ENCODE results near the gene MIS18A.

MIS18A gene

GRCh38 chr21:32301596-32301995 is 22.7 kb upstream of the MIS18A start:
- H3K9me3 ChIP-seq (replicated peaks in 1 of 2; ENCODE audit: control insufficient read depth in 2 of 2, insufficient read depth in 1 of 2, low read depth in 1 of 2, low read length in 2 of 2), result peaks cover 0 to 4% of the 10 kb centered on the region in 2 donors
- no peak overlapping the region for H3K4me3 ChIP-seq (ENCODE audit: low read length in 2 of 2)
- H2BK12ac ChIP-seq (ENCODE audit: low read length), result no peak overlapping the region
- H4K91ac ChIP-seq (ENCODE audit: low read depth, low read length, poor library complexity), result no peak overlapping the region
- no peak overlapping the region for H3K14ac ChIP-seq (ENCODE audit: low read length)
- DNase-seq (ENCODE audit: low spot score), result no peak
- no CpG with 5 or more reads among the region's 2 CpGs for WGBS, 2 donors (ENCODE audit: extremely low coverage in 2 of 2, insufficient read length in 2 of 2, insufficient replicate concordance in 1 of 2)
- H3K4ac ChIP-seq (ENCODE audit: low read length), result no peak overlapping the region
- no peak overlapping the region for H2AFZ ChIP-seq (ENCODE audit: low read length)
- no peak overlapping the region for H2BK5ac ChIP-seq (ENCODE audit: low read length)
- no peaks in the 10 kb centered on the region for H3K27me3 ChIP-seq (ENCODE audit: control insufficient read depth in 3 of 3, insufficient read depth in 3 of 3, low read depth in 1 of 3, low read length in 3 of 3)
- H2BK120ac ChIP-seq (ENCODE audit: low read depth, low read length), result no peak overlapping the region
- no peak overlapping the region for H2BK15ac ChIP-seq (ENCODE audit: low read length)
- no peak overlapping the region for H2AK5ac ChIP-seq (ENCODE audit: low read depth, low read length)
- H3K9ac ChIP-seq (ENCODE audit: low read depth, low read length, poor library complexity), result no peak overlapping the region
- H3K36me3 ChIP-seq (replicated peaks in 1 of 2; ENCODE audit: control insufficient read depth in 2 of 2, insufficient read depth in 2 of 2, low read length in 2 of 2), result peaks cover 7 to 19% of the 10 kb centered on the region in 2 donors
- H4K8ac ChIP-seq (ENCODE audit: low read depth, low read length), result no peak overlapping the region
- H3K79me1 ChIP-seq (ENCODE audit: low read depth, low read length), result peaks cover 2% of the 10 kb centered on the region
- H3K27ac ChIP-seq (replicated peaks; ENCODE audit: low read length), result no peak overlapping the region
- H3K23ac ChIP-seq (ENCODE audit: low read depth, low read length, poor library complexity), result no peak overlapping the region
- H3K4me1 ChIP-seq (ENCODE audit: control insufficient read depth in 2 of 2, insufficient read depth in 1 of 2, low read depth in 1 of 2, low read length in 2 of 2), result peaks cover 0 to 3% of the 10 kb centered on the region in 2 donors
- H3K4me2 ChIP-seq (ENCODE audit: insufficient read depth, low read length, poor library complexity, severe bottlenecking), result no peak overlapping the region
- H3K18ac ChIP-seq (ENCODE audit: low read length), result no peak overlapping the region

- Histone ChIP-seq H3K14ac (ENCODE audit: low read length) (no peak overlapping the region), H2AK5ac (ENCODE audit: low read depth, low read length) (no peak overlapping the region), H4K91ac (ENCODE audit: low read depth, low read length, poor library complexity) (no peak overlapping the region), H3K9me3 (replicated peaks in 1 of 2; ENCODE audit: control insufficient read depth in 2 of 2, insufficient read depth in 1 of 2, low read depth in 1 of 2, low read length in 2 of 2) (peaks cover 0 to 4% of the 10 kb centered on the region in 2 donors), H2BK120ac (ENCODE audit: low read depth, low read length) (no peak overlapping the region), H3K36me3 (replicated peaks in 1 of 2; ENCODE audit: control insufficient read depth in 2 of 2, insufficient read depth in 2 of 2, low read length in 2 of 2) (peaks cover 7 to 16% of the 10 kb centered on the region in 2 donors), H3K79me1 (ENCODE audit: low read depth, low read length) (peaks cover 2% of the 10 kb centered on the region), H3K23ac (ENCODE audit: low read depth, low read length, poor library complexity) (peak overlapping the region; percentile 6), H2BK5ac (ENCODE audit: low read length) (no peak overlapping the region), H3K4ac (ENCODE audit: low read length) (no peak overlapping the region), H3K9ac (ENCODE audit: low read depth, low read length, poor library complexity) (peak overlapping the region; percentile 64), H2BK15ac (ENCODE audit: low read length) (no peak overlapping the region), H2BK12ac (ENCODE audit: low read length) (no peak overlapping the region), H3K4me2 (ENCODE audit: insufficient read depth, low read length, poor library complexity, severe bottlenecking) (no peak overlapping the region), H4K8ac (ENCODE audit: low read depth, low read length) (peak overlapping the region; percentile 43), H3K18ac (ENCODE audit: low read length) (no peak overlapping the region), H3K4me1 (ENCODE audit: control insufficient read depth in 2 of 2, insufficient read depth in 1 of 2, low read depth in 1 of 2, low read length in 2 of 2) (no peaks in the 10 kb centered on the region), H3K4me3 (ENCODE audit: low read length in 2 of 2) (peak overlapping the region in 1 of 2 donors; percentile 32), H3K27me3 (ENCODE audit: control insufficient read depth in 3 of 3, insufficient read depth in 3 of 3, low read depth in 1 of 3, low read length in 3 of 3) (no peaks in the 10 kb centered on the region), H2AFZ (ENCODE audit: low read length) (no peak overlapping the region), H3K27ac (replicated peaks; ENCODE audit: low read length) (no peak overlapping the region)
- no CpG with 5 or more reads among the region's 41 CpGs for WGBS, 2 donors (ENCODE audit: extremely low coverage in 2 of 2, insufficient read length in 2 of 2, insufficient replicate concordance in 1 of 2)
- DNase-seq (ENCODE audit: low spot score), result no peak
These were observed 21.4 kb upstream of the MIS18A start for GRCh38 chr21:32300117-32300681.

- Histone ChIP-seq H2BK12ac (ENCODE audit: low read length) (no peak overlapping the region), H3K4me3 (ENCODE audit: low read length in 2 of 2) (no peak overlapping the region), H2BK5ac (ENCODE audit: low read length) (no peak overlapping the region), H3K4ac (ENCODE audit: low read length) (no peak overlapping the region), H3K27ac (replicated peaks; ENCODE audit: low read length) (no peak overlapping the region), H4K8ac (ENCODE audit: low read depth, low read length) (no peak overlapping the region), H3K4me1 (ENCODE audit: control insufficient read depth in 2 of 2, insufficient read depth in 1 of 2, low read depth in 1 of 2, low read length in 2 of 2) (no peaks in the 10 kb centered on the region), H3K36me3 (replicated peaks in 1 of 2; ENCODE audit: control insufficient read depth in 2 of 2, insufficient read depth in 2 of 2, low read length in 2 of 2) (peaks cover 7 to 16% of the 10 kb centered on the region in 2 donors), H3K27me3 (ENCODE audit: control insufficient read depth in 3 of 3, insufficient read depth in 3 of 3, low read depth in 1 of 3, low read length in 3 of 3) (no peaks in the 10 kb centered on the region), H2BK120ac (ENCODE audit: low read depth, low read length) (no peak overlapping the region), H3K9ac (ENCODE audit: low read depth, low read length, poor library complexity) (no peak overlapping the region), H3K14ac (ENCODE audit: low read length) (no peak overlapping the region), H3K9me3 (replicated peaks in 1 of 2; ENCODE audit: control insufficient read depth in 2 of 2, insufficient read depth in 1 of 2, low read depth in 1 of 2, low read length in 2 of 2) (peaks cover 0 to 4% of the 10 kb centered on the region in 2 donors), H3K79me1 (ENCODE audit: low read depth, low read length) (peaks cover 2% of the 10 kb centered on the region), H3K23ac (ENCODE audit: low read depth, low read length, poor library complexity) (no peak overlapping the region), H4K91ac (ENCODE audit: low read depth, low read length, poor library complexity) (no peak overlapping the region), H2AK5ac (ENCODE audit: low read depth, low read length) (no peak overlapping the region), H2BK15ac (ENCODE audit: low read length) (no peak overlapping the region), H3K18ac (ENCODE audit: low read length) (no peak overlapping the region), H2AFZ (ENCODE audit: low read length) (no peak overlapping the region), H3K4me2 (ENCODE audit: insufficient read depth, low read length, poor library complexity, severe bottlenecking) (no peak overlapping the region)
- no peak for DNase-seq (ENCODE audit: low spot score)
- no CpG with 5 or more reads among the region's 6 CpGs for WGBS, 2 donors (ENCODE audit: extremely low coverage in 2 of 2, insufficient read length in 2 of 2, insufficient replicate concordance in 1 of 2)
These were observed 20.8 kb upstream of the MIS18A start for GRCh38 chr21:32299695-32300094.

GRCh38 chr21:32298658-32299081 is 19.8 kb upstream of the MIS18A start, which contains the start of gene MRAP:
Gene MRAP (plus strand): TSS chr21:32298855. CDS start chr21:32298972, 117 bp downstream.
- WGBS, 2 donors (ENCODE audit: extremely low coverage in 2 of 2, insufficient read length in 2 of 2, insufficient replicate concordance in 1 of 2), result no CpG with 5 or more reads among the region's 14 CpGs
- Histone ChIP-seq H3K79me1 (ENCODE audit: low read depth, low read length) (peaks cover 2% of the 10 kb centered on the region), H3K23ac (ENCODE audit: low read depth, low read length, poor library complexity) (peak within 1 kb of the TSS; percentile 68), H2BK5ac (ENCODE audit: low read length) (no peak within 1 kb of the TSS), H4K8ac (ENCODE audit: low read depth, low read length) (no peak within 1 kb of the TSS), H2BK12ac (ENCODE audit: low read length) (no peak within 1 kb of the TSS), H4K91ac (ENCODE audit: low read depth, low read length, poor library complexity) (no peak within 1 kb of the TSS), H2AFZ (ENCODE audit: low read length) (no peak within 1 kb of the TSS), H2AK5ac (ENCODE audit: low read depth, low read length) (no peak within 1 kb of the TSS), H3K14ac (ENCODE audit: low read length) (no peak within 1 kb of the TSS), H3K27ac (replicated peaks; ENCODE audit: low read length) (no peak within 1 kb of the TSS), H3K9ac (ENCODE audit: low read depth, low read length, poor library complexity) (no peak within 1 kb of the TSS), H3K4me2 (ENCODE audit: insufficient read depth, low read length, poor library complexity, severe bottlenecking) (no peak within 1 kb of the TSS), H3K4me3 (ENCODE audit: low read length in 2 of 2) (no peak within 1 kb of the TSS), H2BK15ac (ENCODE audit: low read length) (no peak within 1 kb of the TSS), H2BK120ac (ENCODE audit: low read depth, low read length) (no peak within 1 kb of the TSS), H3K36me3 (replicated peaks in 1 of 2; ENCODE audit: control insufficient read depth in 2 of 2, insufficient read depth in 2 of 2, low read length in 2 of 2) (peaks cover 7 to 16% of the 10 kb centered on the region in 2 donors), H3K4me1 (ENCODE audit: control insufficient read depth in 2 of 2, insufficient read depth in 1 of 2, low read depth in 1 of 2, low read length in 2 of 2) (no peaks in the 10 kb centered on the region), H3K4ac (ENCODE audit: low read length) (no peak within 1 kb of the TSS), H3K9me3 (replicated peaks in 1 of 2; ENCODE audit: control insufficient read depth in 2 of 2, insufficient read depth in 1 of 2, low read depth in 1 of 2, low read length in 2 of 2) (peaks cover 0 to 4% of the 10 kb centered on the region in 2 donors), H3K27me3 (ENCODE audit: control insufficient read depth in 3 of 3, insufficient read depth in 3 of 3, low read depth in 1 of 3, low read length in 3 of 3) (no peaks in the 10 kb centered on the region), H3K18ac (ENCODE audit: low read length) (no peak within 1 kb of the TSS)
- no peak for DNase-seq (ENCODE audit: low spot score)

All from neuronal stem cell (in vitro differentiated cells).